ENCODE measurements around the gene POU4F3.

Gene POU4F3

DNA sequence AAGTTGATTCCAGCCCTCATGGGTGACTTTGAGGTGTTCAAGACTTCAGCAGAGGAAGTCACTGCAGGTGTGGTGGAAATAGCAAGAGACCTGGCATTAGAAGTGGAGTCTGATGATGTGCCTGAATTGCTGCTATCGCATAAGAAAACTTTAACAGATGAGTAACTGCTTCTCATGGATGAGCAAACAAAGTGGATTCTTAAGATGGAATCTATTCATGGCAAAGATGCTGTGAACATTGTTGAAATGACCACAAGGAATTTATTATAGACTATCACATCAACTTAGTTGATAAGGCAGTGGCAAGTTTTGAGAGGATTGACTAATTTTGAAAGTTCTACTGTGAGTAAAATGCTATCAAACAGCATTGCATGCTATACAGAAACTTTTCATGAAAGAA, 17.1 kb upstream of the POU4F3 start:
- intact Hi-C loops (cut with DNase I; ENCODE audit: low total_unique reads), result no loop called here
- no peaks in the 10 kb centered on the region for H3K27me3 ChIP-seq

DNA sequence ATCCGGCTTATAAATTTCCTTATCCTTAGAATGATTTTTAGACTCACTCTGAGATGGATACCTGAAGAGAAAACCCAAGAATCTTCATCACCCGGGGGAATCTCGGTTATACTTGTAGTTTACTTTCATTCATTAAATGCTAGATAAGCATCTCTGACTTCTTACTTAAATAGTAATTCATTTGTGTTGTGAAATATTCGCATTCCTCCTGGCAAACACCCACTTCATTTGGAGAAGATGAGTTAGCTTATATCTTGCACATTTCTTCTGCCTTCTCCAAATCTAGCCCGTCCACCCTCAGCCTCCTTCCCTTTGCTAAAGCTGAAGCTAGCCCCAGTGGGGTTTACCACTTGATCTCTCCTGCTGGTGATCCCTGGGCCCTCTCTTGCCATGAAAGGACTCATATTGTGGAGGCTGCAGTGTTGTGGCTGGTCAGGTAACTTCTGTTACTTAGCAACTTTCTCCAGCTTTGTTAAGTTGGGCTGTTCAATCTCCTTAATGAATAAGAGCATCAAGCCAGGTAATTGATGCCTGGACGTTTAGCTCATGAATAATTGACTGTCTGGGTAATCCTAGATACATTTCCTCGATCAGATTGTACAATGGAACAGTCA, 11.3 kb upstream of the POU4F3 start:
- H3K36me3 ChIP-seq, result no peaks in the 10 kb centered on the region
- H3K27ac ChIP-seq, result no peak overlapping the region
- DNase-seq, result no peak
- no peaks in the 10 kb centered on the region for H3K9me3 ChIP-seq
- H3K4me1 ChIP-seq, result no peaks in the 10 kb centered on the region
- peaks cover 0 to 2% of the 10 kb centered on the region in 2 donors for H3K27me3 ChIP-seq
- intact Hi-C loops (cut with DNase I; ENCODE audit: low total_unique reads), result no loop called here
- H3K4me3 ChIP-seq, result no peak overlapping the region
- TF ChIP-seq, protein P1, sequence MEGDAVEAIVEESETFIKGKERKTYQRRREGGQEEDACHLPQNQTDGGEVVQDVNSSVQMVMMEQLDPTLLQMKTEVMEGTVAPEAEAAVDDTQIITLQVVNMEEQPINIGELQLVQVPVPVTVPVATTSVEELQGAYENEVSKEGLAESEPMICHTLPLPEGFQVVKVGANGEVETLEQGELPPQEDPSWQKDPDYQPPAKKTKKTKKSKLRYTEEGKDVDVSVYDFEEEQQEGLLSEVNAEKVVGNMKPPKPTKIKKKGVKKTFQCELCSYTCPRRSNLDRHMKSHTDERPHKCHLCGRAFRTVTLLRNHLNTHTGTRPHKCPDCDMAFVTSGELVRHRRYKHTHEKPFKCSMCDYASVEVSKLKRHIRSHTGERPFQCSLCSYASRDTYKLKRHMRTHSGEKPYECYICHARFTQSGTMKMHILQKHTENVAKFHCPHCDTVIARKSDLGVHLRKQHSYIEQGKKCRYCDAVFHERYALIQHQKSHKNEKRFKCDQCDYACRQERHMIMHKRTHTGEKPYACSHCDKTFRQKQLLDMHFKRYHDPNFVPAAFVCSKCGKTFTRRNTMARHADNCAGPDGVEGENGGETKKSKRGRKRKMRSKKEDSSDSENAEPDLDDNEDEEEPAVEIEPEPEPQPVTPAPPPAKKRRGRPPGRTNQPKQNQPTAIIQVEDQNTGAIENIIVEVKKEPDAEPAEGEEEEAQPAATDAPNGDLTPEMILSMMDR (IDR thresholded peaks at IDR 0.05), result no peak

More for the DNA sequence above, 17.1 kb upstream of the POU4F3 start:
- TF ChIP-seq, protein P1 (IDR thresholded peaks at IDR 0.05), result no peak
- H3K9me3 ChIP-seq, result peaks cover 0 to 7% (median 0%) of the 10 kb centered on the region in 3 donors
- H3K4me3 ChIP-seq, result no peak overlapping the region
- DNase-seq, result no peak
- no peaks in the 10 kb centered on the region for H3K4me1 ChIP-seq
- no peak overlapping the region for H3K27ac ChIP-seq
- no peaks in the 10 kb centered on the region for H3K36me3 ChIP-seq

DNA sequence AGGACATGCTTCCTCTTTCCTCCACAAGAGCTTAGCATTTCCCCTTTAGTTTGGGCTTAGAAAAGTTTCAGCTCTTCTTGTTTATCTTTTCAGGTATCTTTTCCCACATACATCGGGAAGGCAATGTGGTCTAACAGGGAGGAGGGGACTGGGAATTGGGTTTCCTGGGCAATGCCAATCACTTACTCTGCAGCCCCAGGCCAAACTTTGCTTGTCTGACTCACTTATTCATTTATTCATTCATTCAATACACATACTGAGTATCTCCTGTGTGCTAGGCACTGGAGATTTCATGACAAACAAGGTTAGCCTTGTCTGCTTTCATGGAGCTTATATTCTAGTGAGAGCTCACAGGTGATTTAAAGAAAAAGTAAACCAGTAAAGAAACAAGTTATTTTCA, 10.7 kb upstream of the POU4F3 start:
- no peaks in the 10 kb centered on the region for H3K4me1 ChIP-seq
- no peaks in the 10 kb centered on the region for H3K9me3 ChIP-seq
- no peak overlapping the region for H3K4me3 ChIP-seq
- no peaks in the 10 kb centered on the region for H3K36me3 ChIP-seq
- intact Hi-C loops (cut with DNase I; ENCODE audit: low total_unique reads), result no loop called here
- no peak overlapping the region for H3K27ac ChIP-seq
- H3K27me3 ChIP-seq, result peaks cover 0 to 8% of the 10 kb centered on the region in 2 donors
- DNase-seq, result no peak
- TF ChIP-seq, protein P1 (IDR thresholded peaks at IDR 0.05), result no peak

DNA sequence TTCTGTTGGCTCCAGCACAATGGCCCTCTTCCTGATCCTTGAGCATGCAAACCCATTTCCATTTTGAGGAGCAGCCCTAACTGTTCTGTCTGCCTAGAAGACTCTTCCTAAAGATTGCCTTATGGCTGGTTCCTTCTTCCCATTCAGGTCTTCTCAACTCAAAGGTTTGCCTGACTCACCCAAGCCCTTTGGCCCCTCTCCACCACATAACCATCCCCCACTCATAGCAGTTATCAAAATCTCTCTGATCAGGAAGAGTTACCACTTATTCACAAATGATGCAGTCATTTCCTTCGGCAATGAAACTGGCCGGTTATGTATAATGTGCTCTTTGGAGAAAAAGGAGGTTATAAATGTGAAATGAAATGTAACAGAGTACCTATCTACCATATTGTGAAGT, 8.9 kb upstream of the POU4F3 start:
- Histone ChIP-seq H3K27me3 (peaks cover 0 to 25% of the 10 kb centered on the region in 2 donors), H3K36me3 (no peaks in the 10 kb centered on the region)
- TF ChIP-seq, protein P1 (IDR thresholded peaks at IDR 0.05), result no peak

DNA sequence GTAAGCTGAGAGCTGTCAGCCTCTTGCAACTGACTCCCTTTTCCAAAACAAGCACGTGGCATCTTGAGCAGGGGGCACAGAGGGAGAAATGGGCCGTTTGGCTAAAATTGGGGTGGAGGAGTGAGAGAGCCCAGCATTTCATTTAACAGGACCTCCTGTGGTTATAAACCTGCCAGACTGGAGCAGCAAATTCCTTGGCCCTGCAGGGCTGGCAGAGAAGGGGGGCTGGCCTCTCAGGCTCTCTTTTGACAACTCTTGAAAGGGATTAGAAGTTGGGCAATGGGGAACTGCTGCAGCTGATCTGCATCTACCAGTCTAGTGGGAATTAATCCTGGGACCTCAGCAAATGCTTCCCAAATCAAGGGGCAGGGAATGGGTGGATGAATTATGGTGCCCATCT, 7.2 kb upstream of the POU4F3 start:
- TF ChIP-seq, protein P1 (IDR thresholded peaks at IDR 0.05), result no peak
- intact Hi-C loops (cut with DNase I; ENCODE audit: low total_unique reads), result no loop called here
- Histone ChIP-seq H3K9me3 (no peaks in the 10 kb centered on the region), H3K36me3 (no peaks in the 10 kb centered on the region), H3K4me1 (no peaks in the 10 kb centered on the region), H3K4me3 (no peak overlapping the region), H3K27me3 (peaks cover 0 to 38% of the 10 kb centered on the region in 2 donors), H3K27ac (no peak overlapping the region)
- DNase-seq, result no peak

More for the DNA sequence above, 8.9 kb upstream of the POU4F3 start:
- Histone ChIP-seq H3K4me1 (no peaks in the 10 kb centered on the region), H3K9me3 (no peaks in the 10 kb centered on the region), H3K27ac (no peak overlapping the region), H3K4me3 (no peak overlapping the region)
- no peak for DNase-seq
- intact Hi-C loops (cut with DNase I; ENCODE audit: low total_unique reads), result no loop called here

Measured in tibial artery (tissue), 4 donors.